ENCODE data around the gene PROM1. TPM values are rescaled to one million over a fixed set of nuclear protein-coding genes. Genes with fewer than 3 reads are reported as not detected.

PROM1 gene
- total RNA-seq, 2 experiments from 2014 or later: not detected

- POLR2A ChIA-PET: interaction anchor here (0.7 to 1.3 kb wide), 3 partner anchors 13 to 1976 kb away, joined by 3 to 4 read pairs (median 4); no protein-coding TSS in a partner anchor
- DNase-seq (ENCODE audit: low spot score): no peak
- CTCF ChIA-PET (ENCODE audit: unreplicated experiment): no interaction called here
Measured at GRCh38 chr4:16131293-16131692, 47.5 kb upstream of the PROM1 start.

GRCh38 chr4:16129336-16129735, 45.5 kb upstream of the PROM1 start:
- no peaks in the 10 kb centered on the region for H3K36me3 ChIP-seq (ENCODE audit: insufficient read depth, low read length)
- no peaks in the 10 kb centered on the region for H3K4me1 ChIP-seq (ENCODE audit: insufficient read depth, low read length, poor library complexity, severe bottlenecking)
- no peaks in the 10 kb centered on the region for H3K79me2 ChIP-seq (ENCODE audit: insufficient read depth, low read depth, low read length)
- TF ChIP-seq CTCF (conservative IDR thresholded peaks at IDR 0.05; ENCODE audit: low read length): no peak
- TF ChIP-seq EZH2phosphoT487 (IDR thresholded peaks at IDR 0.05; ENCODE audit: borderline replicate concordance, low read depth, low read length): no peak
- DNase-seq (ENCODE audit: low spot score): no peak
- intact Hi-C loops (cut with micrococcal nuclease; ENCODE audit: unreplicated experiment): no loop called here
- H3K4me2 ChIP-seq (ENCODE audit: low read length): no peak overlapping the region
- BruUV-seq (replicated peaks): no TSS peak
- CTCF ChIA-PET (ENCODE audit: unreplicated experiment): interaction anchor here (0.6 kb wide), 1 partner anchor 55 kb away, joined by 5 read pairs; no protein-coding TSS in a partner anchor
- no peak overlapping the region for H2AFZ ChIP-seq (ENCODE audit: low read length)
- H3K9me3 ChIP-seq (ENCODE audit: low read length): no peaks in the 10 kb centered on the region
- POLR2A ChIA-PET: no interaction called here
- H4K20me1 ChIP-seq (ENCODE audit: insufficient read depth, low read length): no peaks in the 10 kb centered on the region
- no peaks in the 10 kb centered on the region for H3K9me2 ChIP-seq (ENCODE audit: insufficient read depth, low read length)
- H3K4me3 ChIP-seq (ENCODE audit: low read depth, low read length, poor library complexity, severe bottlenecking): no peak overlapping the region
- no peak overlapping the region for H3K27ac ChIP-seq (ENCODE audit: low read depth, low read length, poor library complexity, severe bottlenecking)

More at GRCh38 chr4:16131293-16131692, 47.5 kb upstream of the PROM1 start:
- Histone ChIP-seq H2AFZ (ENCODE audit: low read length) (no peak overlapping the region), H3K79me2 (ENCODE audit: insufficient read depth, low read depth, low read length) (no peaks in the 10 kb centered on the region), H3K4me3 (ENCODE audit: low read depth, low read length, poor library complexity, severe bottlenecking) (no peak overlapping the region), H3K36me3 (ENCODE audit: insufficient read depth, low read length) (no peaks in the 10 kb centered on the region), H3K4me1 (ENCODE audit: insufficient read depth, low read length, poor library complexity, severe bottlenecking) (no peaks in the 10 kb centered on the region), H3K9me2 (ENCODE audit: insufficient read depth, low read length) (no peaks in the 10 kb centered on the region), H3K27ac (ENCODE audit: low read depth, low read length, poor library complexity, severe bottlenecking) (no peak overlapping the region), H3K9me3 (ENCODE audit: low read length) (no peaks in the 10 kb centered on the region), H3K4me2 (ENCODE audit: low read length) (no peak overlapping the region), H4K20me1 (ENCODE audit: insufficient read depth, low read length) (no peaks in the 10 kb centered on the region)
- no TSS peak for BruUV-seq (replicated peaks)
- intact Hi-C loops (cut with micrococcal nuclease; ENCODE audit: unreplicated experiment): no loop called here
- no peak for TF ChIP-seq CTCF (conservative IDR thresholded peaks at IDR 0.05; ENCODE audit: low read length)
- TF ChIP-seq EZH2phosphoT487 (IDR thresholded peaks at IDR 0.05; ENCODE audit: borderline replicate concordance, low read depth, low read length): no peak

- DNase-seq (ENCODE audit: low spot score): no peak
- Histone ChIP-seq H3K9me2 (ENCODE audit: insufficient read depth, low read length) (no peaks in the 10 kb centered on the region), H3K36me3 (ENCODE audit: insufficient read depth, low read length) (no peaks in the 10 kb centered on the region), H2AFZ (ENCODE audit: low read length) (no peak overlapping the region), H3K27ac (ENCODE audit: low read depth, low read length, poor library complexity, severe bottlenecking) (no peak overlapping the region), H3K4me2 (ENCODE audit: low read length) (no peak overlapping the region), H3K79me2 (ENCODE audit: insufficient read depth, low read depth, low read length) (no peaks in the 10 kb centered on the region), H3K4me1 (ENCODE audit: insufficient read depth, low read length, poor library complexity, severe bottlenecking) (no peaks in the 10 kb centered on the region), H4K20me1 (ENCODE audit: insufficient read depth, low read length) (no peaks in the 10 kb centered on the region), H3K4me3 (ENCODE audit: low read depth, low read length, poor library complexity, severe bottlenecking) (no peak overlapping the region), H3K9me3 (ENCODE audit: low read length) (no peaks in the 10 kb centered on the region)
- TF ChIP-seq EZH2phosphoT487 (IDR thresholded peaks at IDR 0.05; ENCODE audit: borderline replicate concordance, low read depth, low read length) (no peak), CTCF (conservative IDR thresholded peaks at IDR 0.05; ENCODE audit: low read length) (no peak)
- ChIA-PET CTCF (ENCODE audit: unreplicated experiment) (no interaction called here), POLR2A (interaction anchor here (1.1 kb wide), 1 partner anchor 26 kb away, joined by 3 read pairs; no protein-coding TSS in a partner anchor)
- no TSS peak for BruUV-seq (replicated peaks)
- intact Hi-C loops (cut with micrococcal nuclease; ENCODE audit: unreplicated experiment): no loop called here
Measured at GRCh38 chr4:16126714-16127113, 42.9 kb upstream of the PROM1 start.

Measured in OCI-LY7 (cell line).